ENCODE data around the gene HNRNPD. TPM values are rescaled to one million over a fixed set of nuclear protein-coding genes. Genes with fewer than 3 reads are reported as not detected.
"Not testable (repeated sequence)": the region's sequence is repeated elsewhere in the genome, so short reads cannot be mapped to it uniquely, and the experiment has no call there.

Gene HNRNPD, protein sequence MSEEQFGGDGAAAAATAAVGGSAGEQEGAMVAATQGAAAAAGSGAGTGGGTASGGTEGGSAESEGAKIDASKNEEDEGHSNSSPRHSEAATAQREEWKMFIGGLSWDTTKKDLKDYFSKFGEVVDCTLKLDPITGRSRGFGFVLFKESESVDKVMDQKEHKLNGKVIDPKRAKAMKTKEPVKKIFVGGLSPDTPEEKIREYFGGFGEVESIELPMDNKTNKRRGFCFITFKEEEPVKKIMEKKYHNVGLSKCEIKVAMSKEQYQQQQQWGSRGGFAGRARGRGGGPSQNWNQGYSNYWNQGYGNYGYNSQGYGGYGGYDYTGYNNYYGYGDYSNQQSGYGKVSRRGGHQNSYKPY
- 260 TPM for polyA plus RNA-seq (2012; ENCODE audit: low read depth, missing spikeins)

GRCh38 chr4:82373816-82374625 is at the start of gene HNRNPD:
TSS of gene HNRNPD (minus strand) at chr4:82373991. CDS start at chr4:82373678, 313 bp downstream.
- peak; percentile 86 for DNase-seq (ENCODE audit: insufficient read length, low spot score)
- peak; percentile 96 for FAIRE-seq
- no peak for TF ChIP-seq PAX5 (IDR thresholded peaks at IDR 0.05; ENCODE audit: insufficient read depth, low read length, severe bottlenecking)
- peak; percentile 75 for TF ChIP-seq POLR2A (IDR thresholded peaks at IDR 0.05; ENCODE audit: low read depth, low read length)
- peak; percentile 77 for TF ChIP-seq POLR2AphosphoS5 (IDR thresholded peaks at IDR 0.05; ENCODE audit: low read depth, low read length)
- TF ChIP-seq TAF1 (IDR thresholded peaks at IDR 0.05; ENCODE audit: low read depth, low read length), result peak; percentile 79
- peak; percentile 45; the same call in 1 of the 2 replicates for TF ChIP-seq SPI1 (IDR thresholded peaks at IDR 0.05; ENCODE audit: low read depth, low read length)
- TF ChIP-seq POU2F2 (IDR thresholded peaks at IDR 0.05; ENCODE audit: low read depth, low read length), result no peak

GRCh38 chr4:82422616-82423015 is 48.8 kb upstream of the HNRNPD start:
- no peak for FAIRE-seq
- no peak for TF ChIP-seq SPI1 (IDR thresholded peaks at IDR 0.05; ENCODE audit: low read depth, low read length)
- TF ChIP-seq TAF1 (IDR thresholded peaks at IDR 0.05; ENCODE audit: low read depth, low read length), result no peak

DNA sequence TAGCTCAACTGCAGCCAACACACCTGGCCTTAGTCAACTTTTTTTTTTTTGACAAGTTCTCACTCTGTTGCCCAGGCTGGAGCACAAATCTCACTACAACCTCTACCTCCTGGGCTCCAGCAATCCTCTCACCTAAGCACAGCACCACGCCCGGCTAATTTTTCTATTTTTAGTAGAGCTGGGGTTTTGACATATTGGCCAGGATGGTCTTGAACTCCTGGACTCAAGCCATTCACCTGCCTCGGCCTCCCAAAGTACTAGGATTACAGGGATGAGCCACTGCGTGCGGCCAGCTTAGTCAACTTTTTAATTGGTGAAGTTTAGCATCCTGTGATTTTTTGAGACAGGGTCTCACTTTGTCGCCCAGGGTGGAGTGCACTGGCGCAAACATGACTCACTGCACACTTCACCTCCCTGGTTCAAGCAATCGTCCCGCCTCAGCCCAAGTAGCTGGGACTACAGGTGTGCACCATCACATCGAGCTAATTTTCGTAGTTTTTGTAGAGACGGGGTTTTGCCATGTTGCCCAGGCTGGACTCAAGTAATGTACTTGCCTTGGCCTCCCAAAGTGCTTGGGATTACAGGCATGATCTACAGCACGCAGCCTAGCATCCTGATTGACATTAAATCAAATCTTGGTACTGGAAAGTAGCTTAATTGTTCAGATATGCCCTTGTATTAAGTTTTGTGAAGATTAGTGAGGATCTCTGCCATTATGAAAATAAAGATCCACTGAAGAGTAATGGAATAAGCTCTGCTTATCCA is 48.2 kb upstream of the HNRNPD start:
- FAIRE-seq (peak; percentile 26), DNase-seq (ENCODE audit: insufficient read length, low spot score) (no peak)
- TF ChIP-seq POLR2AphosphoS5 (IDR thresholded peaks at IDR 0.05; ENCODE audit: low read depth, low read length) (peak; percentile 75), SPI1 (IDR thresholded peaks at IDR 0.05; ENCODE audit: low read depth, low read length) (no peak), TAF1 (IDR thresholded peaks at IDR 0.05; ENCODE audit: low read depth, low read length) (no peak), POLR2A (IDR thresholded peaks at IDR 0.05; ENCODE audit: low read depth, low read length) (peak; percentile 90), POU2F2 (IDR thresholded peaks at IDR 0.05; ENCODE audit: low read depth, low read length) (peak; percentile 69)

More at GRCh38 chr4:82422616-82423015, 48.8 kb upstream of the HNRNPD start:
- no peak for DNase-seq (ENCODE audit: insufficient read length, low spot score)

GRCh38 chr4:82419451-82419850 is 45.7 kb upstream of the HNRNPD start:
- DNase-seq (ENCODE audit: insufficient read length, low spot score) (no peak), FAIRE-seq (no peak)
- TF ChIP-seq SPI1 (IDR thresholded peaks at IDR 0.05; ENCODE audit: low read depth, low read length) (peak; percentile 40; the same call in 1 of the 2 replicates), POU2F2 (IDR thresholded peaks at IDR 0.05; ENCODE audit: low read depth, low read length) (no peak)

GRCh38 chr4:82415922-82416365 is 42.2 kb upstream of the HNRNPD start:
- DNase-seq (ENCODE audit: insufficient read length, low spot score), result no peak
- no peak for FAIRE-seq
- no peak for TF ChIP-seq POU2F2 (IDR thresholded peaks at IDR 0.05; ENCODE audit: low read depth, low read length)
- no peak for TF ChIP-seq PAX5 (IDR thresholded peaks at IDR 0.05; ENCODE audit: insufficient read depth, low read length, severe bottlenecking)
- no peak for TF ChIP-seq TAF1 (IDR thresholded peaks at IDR 0.05; ENCODE audit: low read depth, low read length)
- no peak for TF ChIP-seq POLR2AphosphoS5 (IDR thresholded peaks at IDR 0.05; ENCODE audit: low read depth, low read length)
- no peak for TF ChIP-seq SPI1 (IDR thresholded peaks at IDR 0.05; ENCODE audit: low read depth, low read length)
- TF ChIP-seq POLR2A (IDR thresholded peaks at IDR 0.05; ENCODE audit: low read depth, low read length), result no peak

- DNase-seq (ENCODE audit: insufficient read length, low spot score); FAIRE-seq: not testable (repeated sequence)
Measured at GRCh38 chr4:82415061-82415460, 41.3 kb upstream of the HNRNPD start.

DNA sequence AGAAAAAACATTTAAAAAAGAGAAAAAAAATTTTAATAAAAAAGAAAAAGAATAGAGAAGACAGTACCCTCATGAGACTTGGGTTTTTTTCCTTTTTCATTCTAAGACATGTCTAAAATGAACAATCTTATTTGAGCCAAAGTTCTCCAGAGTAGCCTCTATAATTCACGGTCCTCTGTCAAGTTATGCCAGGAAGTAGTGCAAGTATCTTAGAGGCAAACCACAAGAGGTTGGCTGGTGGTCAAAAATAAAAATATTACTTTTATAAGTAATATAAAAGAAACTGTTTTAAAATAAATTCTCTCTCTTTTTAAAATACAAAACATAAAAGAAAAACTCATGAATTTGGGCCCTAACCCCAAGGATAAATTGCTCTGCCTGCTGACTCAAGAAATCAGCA is 29.9 kb upstream of the HNRNPD start:
- no peak for TF ChIP-seq POLR2A (IDR thresholded peaks at IDR 0.05; ENCODE audit: low read depth, low read length)
- no peak for TF ChIP-seq TAF1 (IDR thresholded peaks at IDR 0.05; ENCODE audit: low read depth, low read length)
- TF ChIP-seq PAX5 (IDR thresholded peaks at IDR 0.05; ENCODE audit: insufficient read depth, low read length, severe bottlenecking), result no peak
- FAIRE-seq (no peak), DNase-seq (ENCODE audit: insufficient read length, low spot score) (no peak)

GRCh38 chr4:82402196-82402775 is 28.5 kb upstream of the HNRNPD start:
- DNase-seq (ENCODE audit: insufficient read length, low spot score) (no peak), FAIRE-seq (no peak)

DNA sequence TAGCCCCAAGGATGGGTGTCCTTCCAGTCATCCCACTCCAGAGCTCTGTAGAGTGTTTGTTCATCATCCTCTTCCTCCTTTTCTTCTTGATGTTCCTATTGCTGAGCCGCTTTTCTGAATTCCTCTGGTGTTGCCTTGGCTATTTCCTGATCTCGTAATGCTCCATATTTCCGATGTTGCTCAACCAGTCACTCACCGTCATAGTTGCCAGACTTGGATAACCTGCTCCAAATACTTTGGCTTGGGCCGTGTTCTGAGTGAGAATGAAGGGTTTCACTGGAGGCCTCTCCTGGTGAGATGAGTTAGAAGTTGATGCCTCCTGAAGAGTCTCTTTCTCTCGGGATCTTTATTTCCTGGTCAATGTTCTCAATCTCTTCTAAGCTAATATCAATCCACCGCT is 27.8 kb upstream of the HNRNPD start:
- DNase-seq (ENCODE audit: insufficient read length, low spot score) (no peak), FAIRE-seq (no peak)
- TF ChIP-seq POU2F2 (IDR thresholded peaks at IDR 0.05; ENCODE audit: low read depth, low read length) (no peak), SPI1 (IDR thresholded peaks at IDR 0.05; ENCODE audit: low read depth, low read length) (no peak), POLR2A (IDR thresholded peaks at IDR 0.05; ENCODE audit: low read depth, low read length) (no peak), TAF1 (IDR thresholded peaks at IDR 0.05; ENCODE audit: low read depth, low read length) (no peak), PAX5 (IDR thresholded peaks at IDR 0.05; ENCODE audit: insufficient read depth, low read length, severe bottlenecking) (no peak)

More at GRCh38 chr4:82402196-82402775, 28.5 kb upstream of the HNRNPD start:
- TF ChIP-seq TAF1 (IDR thresholded peaks at IDR 0.05; ENCODE audit: low read depth, low read length), result no peak
- TF ChIP-seq POLR2AphosphoS5 (IDR thresholded peaks at IDR 0.05; ENCODE audit: low read depth, low read length), result no peak
- no peak for TF ChIP-seq POU2F2 (IDR thresholded peaks at IDR 0.05; ENCODE audit: low read depth, low read length)
- TF ChIP-seq POLR2A (IDR thresholded peaks at IDR 0.05; ENCODE audit: low read depth, low read length), result no peak
- no peak for TF ChIP-seq SPI1 (IDR thresholded peaks at IDR 0.05; ENCODE audit: low read depth, low read length)
- TF ChIP-seq PAX5 (IDR thresholded peaks at IDR 0.05; ENCODE audit: insufficient read depth, low read length, severe bottlenecking), result no peak
